Raji (cell line): ENCODE results near the gene MVB12B.

Experiments
- POLR2A ChIP-seq: IDR thresholded peaks from 2 replicates; pipeline ENCODE4 v1.6.1; 2011; ENCODE audit warnings: low read depth, low read length, control low read depth; ENCODE audit not compliant: insufficient read depth

Gene MVB12B

GRCh38 chr9:126533926-126534310 lies 207.3 kb downstream of the MVB12B start:
- TF ChIP-seq POLR2A: no peak

DNA sequence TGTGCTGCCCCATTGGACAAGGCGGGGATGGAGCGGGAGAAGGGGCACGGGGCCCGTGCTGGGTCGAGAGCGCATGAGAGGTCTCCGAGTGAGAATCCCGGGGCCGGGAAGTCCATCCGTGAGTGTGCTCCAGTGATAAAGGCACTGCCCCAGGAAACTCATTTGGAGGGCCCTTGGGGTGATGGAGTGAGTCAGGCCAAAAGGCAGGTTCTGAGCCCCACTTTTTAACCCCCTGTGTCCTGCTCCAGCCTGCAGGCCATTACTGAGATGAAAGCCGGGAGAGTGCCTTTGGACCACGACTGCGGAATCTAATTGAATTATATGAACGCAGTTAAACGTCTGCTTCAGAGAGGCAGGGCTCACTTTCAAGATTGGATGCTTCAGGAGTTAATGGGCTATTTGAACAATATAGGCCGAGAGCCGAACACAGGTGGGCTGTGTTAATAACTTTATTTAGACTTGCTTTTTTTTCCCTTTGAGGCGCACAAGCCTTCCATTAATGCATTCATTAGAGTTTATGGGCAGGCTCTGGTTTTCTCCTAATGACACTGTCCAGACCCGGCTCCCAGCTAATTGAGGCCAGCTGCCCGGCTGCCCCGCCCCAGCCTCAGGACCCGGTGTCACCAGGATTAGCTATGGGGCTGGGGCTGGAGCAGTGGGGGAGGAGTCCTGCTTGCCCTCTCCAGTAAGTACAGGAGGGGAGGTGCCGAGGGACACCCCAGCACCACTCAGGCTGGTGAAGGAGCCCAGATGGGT lies 208.0 kb downstream of the MVB12B start:
- no peak for TF ChIP-seq POLR2A

DNA sequence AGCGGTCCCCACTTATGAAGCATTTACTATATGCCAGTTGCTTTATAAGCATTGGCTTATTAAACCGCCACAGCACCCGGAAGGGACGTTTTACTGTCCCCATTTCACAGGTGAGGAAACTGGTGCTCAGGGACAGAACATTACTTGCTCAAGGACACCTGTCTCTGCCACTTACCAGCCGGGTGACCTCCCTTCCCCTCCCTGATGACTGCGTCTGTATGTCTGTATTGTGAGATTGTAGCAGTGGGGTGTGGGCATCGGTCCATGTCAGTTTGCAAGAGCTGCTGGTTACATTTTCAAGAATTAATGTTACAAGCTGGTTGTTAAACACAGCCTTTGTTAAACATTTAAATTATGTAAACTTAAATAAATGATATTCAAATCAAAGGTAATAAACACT lies 209.5 kb downstream of the MVB12B start:
- no peak for TF ChIP-seq POLR2A

GRCh38 chr9:126536841-126537465 lies 210.3 kb downstream of the MVB12B start:
- TF ChIP-seq POLR2A: no peak

DNA sequence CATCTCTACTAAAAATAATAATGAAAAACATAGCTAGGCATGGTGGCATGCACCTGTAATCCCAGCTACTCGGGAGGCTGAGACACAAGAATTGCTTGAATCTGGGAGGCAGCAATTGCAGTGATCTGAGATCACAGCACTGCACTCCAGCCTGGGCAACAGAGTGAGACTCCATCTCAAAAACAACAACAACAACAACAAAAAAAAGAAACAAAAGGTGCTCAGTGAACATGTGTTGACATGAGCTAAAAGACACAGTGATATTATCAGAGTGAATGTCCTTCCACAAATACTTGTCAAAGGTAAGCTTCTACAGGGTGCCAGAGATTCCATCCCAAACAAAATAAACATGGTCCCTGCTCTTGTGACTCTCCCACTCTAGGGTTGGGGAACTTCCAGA lies 211.9 kb downstream of the MVB12B start:
- no peak for TF ChIP-seq POLR2A

DNA sequence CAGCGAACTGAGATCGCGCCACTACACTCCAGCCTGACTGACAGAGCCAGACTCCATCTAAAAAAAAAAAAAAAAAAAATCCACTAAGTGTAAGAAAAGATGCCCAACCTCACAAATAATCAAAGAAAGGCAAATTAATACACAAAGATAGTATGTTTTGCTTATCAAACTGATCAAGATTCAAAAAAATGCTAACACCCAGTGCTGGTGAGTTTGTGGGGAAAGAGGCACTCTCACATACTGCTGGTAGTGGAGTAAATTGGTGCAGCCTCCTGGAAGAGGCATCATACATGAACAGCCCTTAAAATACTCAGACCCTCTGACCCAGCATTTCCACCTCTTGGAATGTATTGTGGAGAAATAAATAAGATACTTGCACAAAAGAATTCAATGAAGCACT lies 216.9 kb downstream of the MVB12B start:
- no peak for TF ChIP-seq POLR2A

GRCh38 chr9:126545106-126545505 lies 218.5 kb downstream of the MVB12B start:
- no peak for TF ChIP-seq POLR2A

- TF ChIP-seq POLR2A: no peak
These were observed 219.4 kb downstream of the MVB12B start for GRCh38 chr9:126546036-126546435.

- TF ChIP-seq POLR2A: no peak
These were observed 221.7 kb downstream of the MVB12B start for GRCh38 chr9:126548312-126548711.

- TF ChIP-seq POLR2A: no peak
These were observed 222.8 kb downstream of the MVB12B start for GRCh38 chr9:126549246-126550006.

DNA sequence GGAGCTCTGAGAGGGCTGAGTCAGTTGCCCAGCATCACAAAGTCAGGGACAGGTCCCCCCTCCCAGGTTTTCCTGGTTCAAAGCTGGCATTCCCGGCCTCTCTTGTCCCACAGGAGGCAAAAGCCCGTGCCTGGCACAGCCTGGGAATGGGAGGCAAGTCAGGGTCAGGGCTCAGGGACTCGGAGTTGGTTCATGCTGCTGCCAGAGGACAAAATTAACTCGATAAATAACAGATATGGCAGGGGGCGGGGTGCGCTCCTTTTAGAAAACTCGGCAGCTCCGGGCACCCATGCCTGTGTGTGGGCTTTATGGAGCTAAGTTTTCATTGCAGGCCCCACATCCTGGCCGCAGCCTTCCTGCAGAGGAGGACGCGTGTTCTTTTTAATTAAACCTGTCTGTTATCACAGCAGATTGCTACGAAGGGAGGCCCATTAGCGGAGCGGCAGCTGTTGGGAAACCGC lies 224.3 kb downstream of the MVB12B start:
- no peak for TF ChIP-seq POLR2A

DNA sequence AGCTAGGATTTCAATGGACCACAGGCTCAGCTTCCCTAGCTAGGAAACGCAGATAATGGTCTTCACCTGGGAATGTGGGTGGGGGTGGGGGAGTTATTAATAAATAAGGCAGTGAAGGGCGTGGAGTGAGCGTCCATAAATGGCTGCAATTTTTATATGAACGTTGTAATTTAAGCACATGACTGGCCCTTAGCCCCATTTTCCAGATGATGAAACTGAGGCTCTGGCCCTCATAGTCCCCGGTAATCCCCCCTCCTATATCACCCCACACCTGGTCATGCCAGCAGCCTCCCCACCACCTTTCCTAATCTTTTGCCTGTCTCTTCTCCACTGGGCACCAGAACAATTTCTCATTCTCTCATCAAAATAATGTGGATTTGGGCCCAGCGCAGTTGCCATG lies 225.2 kb downstream of the MVB12B start:
- TF ChIP-seq POLR2A: no peak

GRCh38 chr9:126554292-126554691 lies 227.7 kb downstream of the MVB12B start:
- no peak for TF ChIP-seq POLR2A
